ENCODE measurements around the gene ALDH3A2.

Gene ALDH3A2

GRCh38 chr17:19718041-19718612 lies 69.6 kb downstream of the ALDH3A2 start:
- Histone ChIP-seq H3K4me3 (ENCODE audit: extremely low read depth, insufficient read depth, low read length, poor library complexity, severe bottlenecking) (no peak overlapping the region), H3K4me1 (ENCODE audit: control insufficient read depth, insufficient read depth, low read length, poor library complexity, severe bottlenecking) (no peaks in the 10 kb centered on the region), H3K36me3 (ENCODE audit: control insufficient read depth, insufficient read depth, low read length) (no peaks in the 10 kb centered on the region), H3K9me3 (ENCODE audit: control insufficient read depth, low read length) (no peaks in the 10 kb centered on the region), H3K27ac (ENCODE audit: low read depth, low read length, severe bottlenecking) (no peak overlapping the region)
- 84 to 85% methylated on average over 10 to 12 of the region's 12 CpGs for WGBS, 2 experiments (ENCODE audit: insufficient coverage in 2 of 2)

DNA sequence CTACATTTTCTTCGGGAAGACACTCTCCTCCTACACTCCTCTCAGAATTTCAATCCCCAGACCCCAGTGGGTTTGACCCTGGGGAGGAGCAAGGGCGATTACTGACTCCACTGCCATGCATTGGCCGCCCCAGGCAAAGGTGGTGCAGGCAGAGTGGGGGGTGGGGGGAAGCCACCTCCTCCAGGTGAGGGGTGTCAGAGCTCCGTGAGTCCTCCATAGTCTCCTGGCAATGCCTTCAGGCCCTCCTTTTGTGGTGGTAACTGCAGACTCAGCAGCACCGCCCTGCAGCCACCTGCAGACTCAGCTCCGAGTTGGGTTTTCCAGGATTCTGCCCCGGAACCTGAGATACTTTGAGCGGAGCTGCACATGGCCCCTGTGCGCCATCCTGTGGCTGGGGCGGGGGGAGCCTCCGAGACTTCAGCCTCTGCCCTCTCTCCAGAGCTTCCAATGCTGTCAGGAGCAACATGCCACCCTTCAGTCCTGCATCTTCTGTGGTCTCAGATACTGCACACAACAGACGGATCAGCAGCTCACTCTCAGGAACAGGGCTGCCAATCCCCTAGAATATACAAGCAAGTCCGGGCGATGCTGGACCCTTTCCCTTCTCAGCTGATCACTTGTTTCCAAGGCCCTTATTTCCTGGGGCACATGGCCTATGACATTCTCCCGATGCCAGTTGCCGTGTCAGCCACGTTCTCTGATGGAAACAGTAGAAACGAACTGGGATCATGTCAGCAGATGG lies 70.2 kb downstream of the ALDH3A2 start:
- H3K36me3 ChIP-seq (ENCODE audit: control insufficient read depth, insufficient read depth, low read length), result no peaks in the 10 kb centered on the region
- no peak overlapping the region for H3K27ac ChIP-seq (ENCODE audit: low read depth, low read length, severe bottlenecking)
- 80 to 82% methylated on average over 15 to 16 of the region's 18 CpGs for WGBS, 2 experiments (ENCODE audit: insufficient coverage in 2 of 2)
- H3K4me3 ChIP-seq (ENCODE audit: extremely low read depth, insufficient read depth, low read length, poor library complexity, severe bottlenecking), result no peak overlapping the region
- H3K9me3 ChIP-seq (ENCODE audit: control insufficient read depth, low read length), result no peaks in the 10 kb centered on the region
- no peaks in the 10 kb centered on the region for H3K4me1 ChIP-seq (ENCODE audit: control insufficient read depth, insufficient read depth, low read length, poor library complexity, severe bottlenecking)

DNA sequence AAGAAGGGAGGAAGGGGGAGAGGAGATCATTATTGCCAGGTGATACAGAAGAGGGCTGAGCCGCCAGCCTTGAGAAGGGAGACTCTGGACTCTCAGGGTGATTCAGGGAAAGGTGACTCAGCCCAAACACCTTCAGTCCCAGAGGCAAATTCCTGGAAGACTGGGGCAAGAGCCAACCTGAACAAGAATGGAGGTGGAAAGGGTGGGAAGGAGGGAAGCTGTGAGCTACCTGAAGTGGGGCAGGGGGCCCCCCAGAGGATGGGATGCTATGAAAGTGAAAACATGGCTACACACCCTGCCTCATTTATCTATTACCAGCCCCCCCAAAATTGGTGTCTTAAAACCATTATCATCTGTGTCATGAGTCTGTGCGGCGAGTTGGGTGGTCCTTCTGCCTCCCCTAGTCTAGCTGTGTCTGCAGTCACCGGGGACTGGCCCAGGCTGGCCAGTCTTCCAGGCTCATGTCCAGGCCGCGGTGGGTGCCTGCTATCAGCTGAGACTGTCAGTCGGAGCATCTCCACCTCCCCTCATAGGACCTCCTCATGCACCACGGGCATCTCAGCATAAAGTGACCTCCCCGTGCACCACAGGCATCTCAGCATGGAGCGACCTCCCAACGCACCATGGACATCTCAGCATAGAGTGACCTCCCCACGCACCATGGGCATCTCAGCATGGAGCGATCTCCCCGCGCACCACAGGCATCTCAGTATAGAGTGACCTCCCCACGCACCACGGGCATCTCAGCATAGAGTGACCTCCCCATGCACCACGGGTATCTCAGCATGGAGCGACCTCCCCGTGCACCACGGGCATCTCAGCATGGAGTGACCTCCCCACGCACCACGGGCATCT lies 71.0 kb downstream of the ALDH3A2 start:
- no peak overlapping the region for H3K4me3 ChIP-seq (ENCODE audit: extremely low read depth, insufficient read depth, low read length, poor library complexity, severe bottlenecking)
- H3K9me3 ChIP-seq (ENCODE audit: control insufficient read depth, low read length), result no peaks in the 10 kb centered on the region
- no peaks in the 10 kb centered on the region for H3K4me1 ChIP-seq (ENCODE audit: control insufficient read depth, insufficient read depth, low read length, poor library complexity, severe bottlenecking)
- WGBS, 2 experiments (ENCODE audit: insufficient coverage in 2 of 2), result 93 to 94% methylated on average over 23 of the region's 23 CpGs
- no peaks in the 10 kb centered on the region for H3K36me3 ChIP-seq (ENCODE audit: control insufficient read depth, insufficient read depth, low read length)
- no peak overlapping the region for H3K27ac ChIP-seq (ENCODE audit: low read depth, low read length, severe bottlenecking)

DNA sequence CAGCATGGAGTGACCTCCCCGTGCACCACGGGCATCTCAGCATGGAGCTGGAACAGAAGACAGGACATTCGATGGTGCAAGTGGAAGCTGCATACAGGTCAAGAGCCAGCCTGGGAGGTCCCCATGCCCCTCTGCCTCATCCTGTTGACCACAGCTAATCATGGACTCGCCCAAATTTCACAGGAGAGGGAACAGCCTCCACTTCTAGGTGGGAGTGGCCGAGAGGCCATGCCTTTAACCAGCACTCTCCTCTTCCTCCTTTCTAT lies 71.6 kb downstream of the ALDH3A2 start:
- Histone ChIP-seq H3K4me1 (ENCODE audit: control insufficient read depth, insufficient read depth, low read length, poor library complexity, severe bottlenecking) (no peaks in the 10 kb centered on the region), H3K4me3 (ENCODE audit: extremely low read depth, insufficient read depth, low read length, poor library complexity, severe bottlenecking) (no peak overlapping the region), H3K9me3 (ENCODE audit: control insufficient read depth, low read length) (no peaks in the 10 kb centered on the region), H3K36me3 (ENCODE audit: control insufficient read depth, insufficient read depth, low read length) (no peaks in the 10 kb centered on the region), H3K27ac (ENCODE audit: low read depth, low read length, severe bottlenecking) (no peak overlapping the region)
- 93 to 94% methylated on average over 3 to 4 of the region's 5 CpGs for WGBS, 2 experiments (ENCODE audit: insufficient coverage in 2 of 2)

- Histone ChIP-seq H3K27ac (ENCODE audit: low read depth, low read length, severe bottlenecking) (no peak overlapping the region), H3K9me3 (ENCODE audit: control insufficient read depth, low read length) (no peaks in the 10 kb centered on the region), H3K4me1 (ENCODE audit: control insufficient read depth, insufficient read depth, low read length, poor library complexity, severe bottlenecking) (no peaks in the 10 kb centered on the region), H3K4me3 (ENCODE audit: extremely low read depth, insufficient read depth, low read length, poor library complexity, severe bottlenecking) (no peak overlapping the region), H3K36me3 (ENCODE audit: control insufficient read depth, insufficient read depth, low read length) (no peaks in the 10 kb centered on the region)
- 62 to 74% methylated on average over 7 to 9 of the region's 9 CpGs for WGBS, 2 experiments (ENCODE audit: insufficient coverage in 2 of 2)
Observed at GRCh38 chr17:19720631-19721426, 72.3 kb downstream of the ALDH3A2 start.

- no peak overlapping the region for H3K4me3 ChIP-seq (ENCODE audit: extremely low read depth, insufficient read depth, low read length, poor library complexity, severe bottlenecking)
- no peak overlapping the region for H3K27ac ChIP-seq (ENCODE audit: low read depth, low read length, severe bottlenecking)
- WGBS, 2 experiments (ENCODE audit: insufficient coverage in 2 of 2), result 100% methylated on average over 1 of the region's 1 CpG
- no peaks in the 10 kb centered on the region for H3K4me1 ChIP-seq (ENCODE audit: control insufficient read depth, insufficient read depth, low read length, poor library complexity, severe bottlenecking)
- H3K9me3 ChIP-seq (ENCODE audit: control insufficient read depth, low read length), result no peaks in the 10 kb centered on the region
- H3K36me3 ChIP-seq (ENCODE audit: control insufficient read depth, insufficient read depth, low read length), result no peaks in the 10 kb centered on the region
Observed at GRCh38 chr17:19723964-19724363, 75.4 kb downstream of the ALDH3A2 start.

DNA sequence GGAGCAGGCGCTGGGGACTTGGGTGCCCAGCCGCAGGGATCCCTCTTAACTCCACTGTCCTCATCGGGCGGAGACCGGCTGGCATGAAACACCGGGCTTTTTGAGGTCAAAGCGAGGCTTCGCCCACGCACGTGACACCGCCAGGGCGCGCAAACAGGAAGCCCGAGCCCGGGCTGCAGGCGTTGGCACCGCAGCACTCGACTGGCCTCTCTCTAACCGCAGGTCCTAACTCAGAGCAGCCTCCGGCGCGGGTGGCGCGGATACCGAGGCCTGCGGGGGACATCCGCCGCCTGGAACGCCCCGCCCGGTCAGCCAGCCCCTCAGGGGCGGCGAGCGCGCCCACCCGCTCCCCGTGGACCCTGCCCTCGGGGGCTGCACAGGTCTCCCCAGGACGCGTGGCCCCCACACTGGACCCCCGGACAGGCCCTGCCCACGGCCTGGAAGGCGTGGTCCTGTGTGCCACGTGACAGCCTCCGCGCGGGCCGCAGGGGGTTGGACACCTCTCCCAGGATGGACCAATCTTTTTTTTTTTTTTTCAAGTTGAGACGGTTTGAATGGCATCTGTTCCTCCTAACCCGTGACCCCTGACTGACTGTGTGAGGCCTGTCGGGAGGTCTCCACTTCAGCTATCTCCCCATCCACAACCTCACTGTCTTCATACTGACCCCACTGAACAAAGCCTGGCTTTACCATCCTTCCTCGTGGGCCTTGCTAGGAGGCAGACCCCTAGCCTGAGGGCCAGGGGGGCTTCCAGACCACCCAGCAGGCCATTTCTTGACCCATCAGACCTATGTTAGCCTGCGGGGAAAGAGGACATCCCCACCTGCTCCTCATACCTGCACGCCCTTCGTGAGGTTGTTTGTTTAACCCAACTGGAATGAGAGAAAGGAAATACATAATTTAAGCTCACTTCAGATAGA lies 76.2 kb downstream of the ALDH3A2 start:
- H3K27ac ChIP-seq (ENCODE audit: low read depth, low read length, severe bottlenecking), result no peak overlapping the region
- H3K36me3 ChIP-seq (ENCODE audit: control insufficient read depth, insufficient read depth, low read length), result no peaks in the 10 kb centered on the region
- H3K4me3 ChIP-seq (ENCODE audit: extremely low read depth, insufficient read depth, low read length, poor library complexity, severe bottlenecking), result no peak overlapping the region
- no peaks in the 10 kb centered on the region for H3K9me3 ChIP-seq (ENCODE audit: control insufficient read depth, low read length)
- H3K4me1 ChIP-seq (ENCODE audit: control insufficient read depth, insufficient read depth, low read length, poor library complexity, severe bottlenecking), result no peaks in the 10 kb centered on the region
- WGBS, 2 experiments (ENCODE audit: insufficient coverage in 2 of 2), result 92 to 94% methylated on average over 44 to 47 of the region's 55 CpGs

DNA sequence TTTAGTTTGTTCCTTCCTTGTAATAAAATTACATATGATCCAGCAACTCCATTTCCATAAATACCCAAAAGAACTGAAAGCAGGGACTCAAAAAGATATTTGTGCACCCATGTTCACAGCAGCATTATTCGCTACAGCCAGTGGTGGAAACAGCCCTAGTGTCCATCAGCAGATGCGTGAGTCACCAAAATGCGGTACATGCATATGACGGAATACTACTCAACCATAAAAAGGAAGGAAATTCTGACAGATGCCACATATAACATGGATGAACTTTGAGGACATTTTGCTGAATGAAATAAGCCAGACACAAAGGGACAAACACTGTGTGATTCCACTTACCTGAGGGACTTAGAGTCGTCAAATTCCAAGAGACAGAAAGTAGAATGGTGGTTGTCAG lies 76.9 kb downstream of the ALDH3A2 start:
- WGBS, 2 experiments (ENCODE audit: insufficient coverage in 2 of 2), result 93 to 94% methylated on average over 4 to 5 of the region's 5 CpGs
- Histone ChIP-seq H3K4me1 (ENCODE audit: control insufficient read depth, insufficient read depth, low read length, poor library complexity, severe bottlenecking) (no peaks in the 10 kb centered on the region), H3K27ac (ENCODE audit: low read depth, low read length, severe bottlenecking) (no peak overlapping the region), H3K4me3 (ENCODE audit: extremely low read depth, insufficient read depth, low read length, poor library complexity, severe bottlenecking) (no peak overlapping the region), H3K36me3 (ENCODE audit: control insufficient read depth, insufficient read depth, low read length) (no peaks in the 10 kb centered on the region), H3K9me3 (ENCODE audit: control insufficient read depth, low read length) (no peaks in the 10 kb centered on the region)

- WGBS, 2 experiments (ENCODE audit: insufficient coverage in 2 of 2), result 83 to 100% methylated on average over 1 to 2 of the region's 7 CpGs
- no peak overlapping the region for H3K4me3 ChIP-seq (ENCODE audit: extremely low read depth, insufficient read depth, low read length, poor library complexity, severe bottlenecking)
Observed at GRCh38 chr17:19726631-19727376, 78.3 kb downstream of the ALDH3A2 start.

More at GRCh38 chr17:19726631-19727376, 78.3 kb downstream of the ALDH3A2 start:
- Histone ChIP-seq H3K36me3 (ENCODE audit: control insufficient read depth, insufficient read depth, low read length) (no peaks in the 10 kb centered on the region), H3K27ac (ENCODE audit: low read depth, low read length, severe bottlenecking) (no peak overlapping the region), H3K9me3 (ENCODE audit: control insufficient read depth, low read length) (no peaks in the 10 kb centered on the region), H3K4me1 (ENCODE audit: control insufficient read depth, insufficient read depth, low read length, poor library complexity, severe bottlenecking) (no peaks in the 10 kb centered on the region)

All from mesodermal cell (in vitro differentiated cells).